GM11168 (cell line): ENCODE data around the gene LRCH1.
"Not testable (repeated sequence)": the region's sequence is repeated elsewhere in the genome, so short reads cannot be mapped to it uniquely, and the experiment has no call there.

Experiments used
- in situ Hi-C: fragments of 300-500 bp; cut with MboI; formaldehyde crosslinking; loops from one replicate; pipeline ENCODE4 v1.12.0; 2022; ENCODE audit warnings: low sequenced_read_pairs; ENCODE audit not compliant: unreplicated experiment

The LRCH1 gene

DNA sequence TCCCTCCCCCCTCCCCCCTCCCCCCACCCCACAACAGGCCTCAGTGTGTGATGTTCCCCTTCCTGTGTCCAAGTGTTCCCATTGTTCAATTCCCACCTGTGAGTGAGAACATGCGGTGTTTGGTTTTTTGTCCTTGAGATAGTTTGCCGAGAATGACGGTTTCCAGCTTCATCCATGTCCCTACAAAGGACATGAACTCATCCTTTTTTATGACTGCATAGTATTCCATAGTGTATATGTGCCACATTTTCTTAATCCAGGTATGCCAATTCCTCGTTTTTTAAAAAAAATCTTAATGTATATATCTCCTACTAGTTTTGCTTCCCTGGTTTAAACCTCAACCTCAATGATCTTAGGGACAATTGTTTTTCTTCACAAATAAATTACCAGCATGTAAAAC lies 217.0 kb downstream of the LRCH1 start:
- in situ Hi-C loops: not testable (repeated sequence)

DNA sequence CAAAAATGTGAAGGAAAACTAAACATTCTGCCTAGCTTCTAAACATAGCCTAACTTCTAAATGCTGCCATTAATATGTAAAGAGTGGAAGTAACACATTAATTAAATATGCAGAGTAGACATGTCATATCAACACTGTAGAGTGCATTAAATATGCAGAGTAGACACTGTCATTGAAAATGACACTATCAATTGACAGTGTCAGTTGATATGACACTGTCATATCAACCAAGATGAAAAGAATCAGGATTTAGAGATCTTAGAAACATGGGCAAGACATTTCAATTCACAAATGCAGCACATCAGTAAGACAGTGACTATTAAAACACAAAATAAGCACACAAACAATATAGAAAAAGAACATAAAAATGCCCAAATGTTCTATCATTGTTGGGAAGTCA lies 218.7 kb downstream of the LRCH1 start:
- in situ Hi-C loops: no loop called here

DNA sequence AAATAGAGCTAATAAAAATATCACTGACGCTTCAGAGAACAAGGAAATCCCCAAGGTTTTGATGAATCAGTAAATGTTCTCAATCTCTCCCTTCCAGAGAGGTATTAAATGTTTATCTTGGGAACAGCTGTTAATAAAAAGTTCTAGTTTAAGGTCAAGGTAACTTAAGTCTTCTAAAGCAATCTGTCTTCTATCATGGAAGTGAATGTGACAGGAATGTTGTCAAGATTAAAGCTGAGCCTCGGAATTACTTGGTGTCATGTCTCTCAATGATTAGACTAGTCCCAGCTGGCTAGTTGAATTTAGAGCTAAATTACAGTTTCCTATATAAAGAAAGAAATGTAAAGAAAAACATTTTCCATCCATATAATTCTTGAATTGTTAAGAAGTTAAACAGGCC lies 220.6 kb downstream of the LRCH1 start:
- in situ Hi-C loops: no loop called here

DNA sequence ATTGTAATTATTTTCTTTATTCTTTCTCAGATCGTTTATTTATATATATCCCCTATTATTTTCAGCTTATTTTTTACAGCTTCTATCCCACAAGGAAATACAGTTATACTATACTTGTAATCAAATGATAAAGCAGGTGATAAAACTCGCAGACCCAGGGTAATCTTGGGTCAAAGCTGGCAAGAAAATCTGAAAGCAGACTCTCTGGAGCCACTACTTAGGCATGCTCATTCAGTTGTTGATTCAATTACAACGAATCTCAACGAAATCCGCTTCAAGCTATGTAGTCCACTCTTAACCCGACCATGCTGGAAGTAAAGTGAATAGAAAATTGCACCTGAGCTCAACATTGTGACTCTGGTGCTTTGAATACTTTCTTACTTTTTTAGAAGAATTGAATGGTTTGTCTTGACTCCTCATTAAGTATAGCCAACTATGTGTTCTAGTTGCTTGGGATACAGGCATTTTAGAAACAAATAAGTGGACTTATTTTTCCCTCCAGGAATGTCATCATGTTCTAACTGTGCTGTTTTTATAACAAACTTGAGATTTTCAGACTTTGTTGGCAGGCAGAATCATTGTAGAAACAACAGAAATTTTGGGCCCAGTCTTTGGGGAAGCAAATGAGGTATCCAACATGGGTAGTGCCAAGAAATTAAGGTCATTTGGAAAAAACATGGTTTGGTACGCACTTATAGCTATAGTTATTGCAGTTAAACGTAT lies 222.6 kb downstream of the LRCH1 start:
- in situ Hi-C loops: no loop called here

GRCh38 chr13:46778095-46778494 lies 225.1 kb downstream of the LRCH1 start:
- in situ Hi-C loops: no loop called here

- in situ Hi-C loops: no loop called here
Measured at GRCh38 chr13:46778890-46779289, 225.9 kb downstream of the LRCH1 start.

- in situ Hi-C loops: no loop called here
Measured at GRCh38 chr13:46782066-46782465, 229.1 kb downstream of the LRCH1 start.

DNA sequence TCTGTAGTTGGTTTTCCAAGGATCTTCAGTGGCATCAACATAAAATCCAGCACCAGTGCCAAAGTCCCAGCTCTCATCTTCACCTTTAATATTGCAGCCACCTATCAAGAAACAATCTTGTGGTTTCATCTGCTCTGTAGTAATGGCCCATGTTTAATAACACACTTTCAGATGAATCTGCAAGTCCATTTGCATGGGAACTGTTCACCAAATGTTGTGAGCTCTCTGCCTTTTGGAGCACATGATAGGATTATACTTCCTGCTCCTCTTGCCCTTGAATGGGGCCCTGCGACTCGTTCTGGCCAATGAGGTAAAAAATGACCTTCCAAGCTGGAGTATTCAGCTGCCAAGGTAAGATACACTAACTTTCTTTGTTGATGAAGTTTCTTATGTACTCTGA lies 229.7 kb downstream of the LRCH1 start:
- in situ Hi-C loops: no loop called here

DNA sequence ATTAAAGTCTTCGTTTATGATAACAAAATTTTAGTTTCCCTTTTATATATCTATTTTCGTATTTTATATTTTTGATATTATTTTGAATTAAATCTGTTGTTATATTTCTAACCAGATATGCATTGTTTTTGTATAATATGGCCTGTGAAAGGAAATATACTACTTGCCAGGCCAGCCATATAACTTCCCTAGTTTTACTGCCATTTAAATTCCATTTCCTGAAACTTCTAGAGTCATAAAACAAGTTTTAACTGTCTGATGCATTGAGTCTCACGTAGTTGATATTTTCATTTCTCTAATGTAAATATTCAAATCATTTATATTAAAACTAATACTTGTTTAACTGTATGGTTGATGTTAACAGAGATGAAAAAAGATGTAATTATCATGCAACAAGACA lies 230.5 kb downstream of the LRCH1 start:
- in situ Hi-C loops: no loop called here

GRCh38 chr13:46795321-46795720 lies 242.4 kb downstream of the LRCH1 start:
- in situ Hi-C loops: no loop called here

DNA sequence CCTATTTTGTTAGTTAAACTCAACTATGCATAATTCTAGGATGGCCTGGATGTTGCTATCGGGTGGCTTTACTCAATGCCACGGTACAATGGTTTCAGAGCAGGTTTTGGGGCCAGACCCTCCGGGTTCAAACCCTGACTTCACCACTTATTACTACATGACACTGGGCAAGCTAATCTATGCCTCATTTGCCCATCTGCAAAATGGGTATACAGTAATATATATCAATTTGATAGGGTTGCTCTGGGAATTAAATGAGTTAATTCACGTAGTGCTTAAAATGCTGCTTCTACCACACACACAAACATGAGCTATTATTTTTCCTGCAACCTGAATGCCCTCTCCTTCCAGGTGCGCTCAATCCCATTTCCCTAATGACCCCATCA lies 243.2 kb downstream of the LRCH1 start:
- in situ Hi-C loops: no loop called here

DNA sequence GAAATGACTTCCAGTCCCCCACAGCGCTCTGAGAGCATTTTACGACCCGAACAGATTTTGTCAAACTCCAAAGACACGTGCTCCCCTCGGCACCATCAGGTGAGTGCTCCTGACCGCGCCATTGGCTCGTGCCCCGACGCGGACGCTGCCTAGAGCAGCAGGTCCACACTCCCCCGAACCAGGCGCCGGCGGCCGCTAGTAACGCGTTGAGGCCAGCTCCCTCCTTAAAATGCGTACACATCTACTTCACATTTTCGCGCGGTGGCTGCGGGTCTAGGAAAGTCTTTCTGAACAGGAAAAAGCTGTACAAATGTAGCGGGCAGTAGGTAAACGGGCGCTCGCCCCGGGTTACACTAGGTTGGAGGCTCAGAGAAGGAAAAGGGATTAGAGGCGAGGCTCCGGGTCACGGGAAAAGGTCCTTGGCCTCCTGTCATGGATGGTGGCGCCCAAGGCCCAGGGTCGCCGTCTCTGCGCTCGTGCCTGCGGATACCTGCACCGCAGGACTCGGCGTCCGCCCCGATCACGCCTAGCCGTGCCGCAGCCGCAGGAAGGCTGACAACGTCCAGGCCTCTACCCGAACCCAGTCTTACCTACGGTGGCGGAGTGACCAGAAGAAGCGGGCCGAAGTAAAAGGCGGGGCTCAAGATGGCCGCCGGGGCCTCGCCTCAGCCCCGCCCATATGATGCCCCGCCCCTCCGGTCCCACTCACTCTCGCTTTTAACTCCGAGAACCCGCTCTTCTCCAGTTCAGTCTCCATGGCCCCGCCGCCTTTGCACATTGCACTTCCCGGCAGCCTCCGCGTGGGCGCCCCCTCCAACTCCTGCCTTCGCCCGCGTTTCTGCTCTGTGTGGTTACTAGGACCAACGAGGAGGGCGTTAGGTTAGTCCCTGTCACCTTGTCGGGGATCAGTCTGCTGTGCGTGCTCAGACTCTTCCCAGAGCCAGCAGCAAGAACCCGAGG lies 243.8 kb downstream of the LRCH1 start, which contains the start of gene ESD:
Gene ESD (minus strand): TSS at position 647 of the 960 bp plus-strand sequence. CDS start 5,748 bp downstream, outside the sequence.
- in situ Hi-C loops: no loop called here

- in situ Hi-C loops: no loop called here
Measured at GRCh38 chr13:46797501-46798237, 244.7 kb downstream of the LRCH1 start.

DNA sequence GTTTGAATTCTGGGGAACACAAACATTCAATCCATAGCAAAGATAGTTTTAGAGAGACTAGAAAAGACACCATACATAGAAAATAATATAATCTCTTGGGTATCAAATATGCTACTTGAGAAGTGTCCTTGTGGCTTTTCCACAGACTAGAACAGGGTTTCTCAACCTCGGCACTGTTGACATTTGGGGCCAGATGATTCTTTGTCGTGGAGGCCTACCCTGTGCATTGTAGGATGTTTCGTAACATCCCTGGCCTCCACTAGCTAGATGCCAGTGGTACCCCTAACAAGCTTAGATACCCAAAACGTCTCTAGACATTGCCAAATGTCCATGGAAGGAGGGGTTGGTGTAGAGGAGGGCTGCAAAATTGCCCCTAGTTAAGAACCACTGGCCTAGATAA lies 246.2 kb downstream of the LRCH1 start:
- in situ Hi-C loops: no loop called here

DNA sequence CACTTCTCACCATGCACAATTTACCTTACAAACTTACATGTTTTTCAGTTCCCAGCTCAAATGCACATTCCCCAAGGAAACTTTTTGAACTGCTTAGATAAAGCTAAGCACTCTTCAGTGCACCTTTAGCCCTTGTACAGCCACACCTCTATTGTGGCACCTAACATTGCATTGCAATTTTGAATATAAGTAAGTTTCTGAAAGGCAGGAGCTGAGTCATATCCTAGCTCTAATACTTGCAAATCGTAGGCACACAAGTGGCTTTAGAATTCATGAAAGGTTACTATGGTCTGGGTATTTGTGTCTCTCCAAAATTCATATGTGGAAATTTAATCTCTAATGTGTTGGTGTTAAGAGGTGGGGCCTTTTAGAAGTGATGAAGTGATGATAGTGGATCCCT lies 248.9 kb downstream of the LRCH1 start:
- in situ Hi-C loops: no loop called here
